Gastroesophageal sphincter (tissue), 3 donors: ENCODE data around the gene FBP2.

Experiments
- CTCF ChIP-seq, 4 experiments: fragments of 200-600 bp in 2 of 4; fragments of 450-650 bp in 2 of 4; sonication (generic) in 1 of 4; IDR thresholded peaks; one replicate each; pipeline ENCODE4 v1.5.1; 2017 to 2019; ENCODE audit warnings: antibody characterized with exemption in 4 of 4, mild to moderate bottlenecking in 2 of 4, moderate library complexity in 2 of 4
- POLR2A ChIP-seq, 2 donors: fragments of 450-650 bp; IDR thresholded peaks; one replicate each; pipeline ENCODE4 v1.6.1; 2017; ENCODE audit warnings: antibody characterized with exemption in 2 of 2, mild to moderate bottlenecking in 2 of 2, moderate library complexity in 1 of 2

- no peak for TF ChIP-seq CTCF (IDR thresholded peaks at IDR 0.05)
- no peak for TF ChIP-seq POLR2A (IDR thresholded peaks at IDR 0.05)
Observed at GRCh38 chr9:94577571-94577970, 16.1 kb downstream of the FBP2 start.
